ENCODE results near the gene PDXP. TPM values are rescaled to one million over a fixed set of nuclear protein-coding genes. Genes with fewer than 3 reads are reported as not detected.

The PDXP gene
- total and polyA plus RNA-seq, 11 donors: 12.8 to 36.4 (median 25.9) TPM

DNA sequence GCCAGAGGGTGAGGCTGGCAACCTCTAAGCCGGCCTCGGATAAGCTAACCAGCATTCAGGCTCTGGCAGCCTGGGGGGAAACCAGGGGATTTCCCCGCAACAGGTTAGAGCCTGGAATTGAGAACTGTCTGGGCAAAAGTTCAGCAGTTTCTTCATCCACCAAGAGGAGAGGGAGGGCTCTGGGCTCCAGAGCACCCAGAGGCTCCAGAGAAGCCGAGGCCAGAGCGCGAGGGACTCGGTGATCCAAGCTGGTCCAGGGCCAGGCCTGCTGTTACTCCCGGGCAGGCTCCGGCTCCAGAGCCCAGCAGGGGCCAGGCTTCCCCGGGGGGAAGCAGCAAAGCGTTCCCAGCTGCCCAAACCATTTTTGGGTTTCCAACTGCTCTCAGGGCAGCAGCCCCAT is 32.4 kb upstream of the PDXP start:
- Histone ChIP-seq H3K4me1 (peaks cover 0 to 44% (median 26%) of the 10 kb centered on the region in 12 donors), H3K36me3 (peaks cover 0 to 78% (median 36%) of the 10 kb centered on the region in 9 donors)
- intact Hi-C loops (cut with DNase I): loop anchor here in 1 of 10 donors (5.0 kb wide), 1 partner anchor 51 kb away; the partner anchor contains the start of gene LGALS1

GRCh38 chr22:37626556-37627075 is 31.9 kb upstream of the PDXP start:
- no peak for TF ChIP-seq POLR2A (IDR thresholded peaks at IDR 0.05)
- no peak for TF ChIP-seq CTCF (IDR thresholded peaks at IDR 0.05)
- Histone ChIP-seq H3K27ac (peak overlapping the region in 10 of 12 donors; percentile 15 to 90 (median 65)), H3K9me3 (no peaks in the 10 kb centered on the region), H3K36me3 (peaks cover 0 to 78% (median 32%) of the 10 kb centered on the region in 9 donors), H3K27me3 (no peaks in the 10 kb centered on the region), H3K4me1 (peaks cover 0 to 49% (median 27%) of the 10 kb centered on the region in 12 donors), H3K4me3 (peak overlapping the region in 1 of 12 donors; percentile 15)
- intact Hi-C loops (cut with DNase I): loop anchor here in 1 of 10 donors (5.0 kb wide), 1 partner anchor 51 kb away; the partner anchor contains the start of gene LGALS1
- DNase-seq: no peak
- WGBS, 4 donors: 73 to 82% (median 79%) methylated on average over 12 to 13 of the region's 13 CpGs
- no peak for ATAC-seq

More for the DNA sequence above, 32.4 kb upstream of the PDXP start:
- peak; percentile 64 to 88 (median 71) for DNase-seq
- peak; percentile 34 to 69 (median 68) for ATAC-seq
- Histone ChIP-seq H3K4me3 (no peak overlapping the region), H3K27me3 (no peaks in the 10 kb centered on the region), H3K27ac (peak overlapping the region in 10 of 12 donors; percentile 15 to 90 (median 65)), H3K9me3 (no peaks in the 10 kb centered on the region)
- 55 to 68% (median 61%) methylated on average over 9 to 11 of the region's 11 CpGs for WGBS, 4 donors
- peak in 1 of 12 donors; percentile 12 for TF ChIP-seq CTCF (IDR thresholded peaks at IDR 0.05)
- TF ChIP-seq POLR2A (IDR thresholded peaks at IDR 0.05): no peak

- H3K36me3 ChIP-seq: peaks cover 0 to 78% (median 29%) of the 10 kb centered on the region in 9 donors
- 66 to 78% (median 68%) methylated on average over 7 of the region's 7 CpGs for WGBS, 4 donors
- intact Hi-C loops (cut with DNase I): loop anchor here in 1 of 10 donors (5.0 kb wide), 1 partner anchor 50 kb away; the partner anchor contains the start of gene LGALS1
Measured at GRCh38 chr22:37627121-37627520, 31.4 kb upstream of the PDXP start.

More at GRCh38 chr22:37627121-37627520, 31.4 kb upstream of the PDXP start:
- Histone ChIP-seq H3K9me3 (no peaks in the 10 kb centered on the region), H3K27ac (peak overlapping the region in 9 of 12 donors; percentile 48 to 90 (median 66)), H3K4me3 (peak overlapping the region in 1 of 12 donors; percentile 15), H3K27me3 (no peaks in the 10 kb centered on the region), H3K4me1 (peaks cover 0 to 54% (median 27%) of the 10 kb centered on the region in 12 donors)
- DNase-seq (no peak), ATAC-seq (peak in 1 of 4 donors; percentile 1)
- no peak for TF ChIP-seq CTCF (IDR thresholded peaks at IDR 0.05)
